ENCODE results near the gene C1orf116.

- TF ChIP-seq CTCF (IDR thresholded peaks at IDR 0.05) (no peak), POLR2A (IDR thresholded peaks at IDR 0.05) (no peak)
Observed at GRCh38 chr1:207006083-207006482, 26.5 kb downstream of the C1orf116 start.

Data from prostate gland (tissue), 2 donors.